Lower leg skin (tissue), 3 donors: ENCODE measurements around the gene MFSD12.

Experiments
- CTCF ChIP-seq, 3 donors: fragments of 450-650 bp; IDR thresholded peaks; one replicate each; pipeline ENCODE4 v1.5.1; 2016; ENCODE audit warnings: antibody characterized with exemption in 3 of 3, mild to moderate bottlenecking in 3 of 3, moderate library complexity in 2 of 3
- POLR2A ChIP-seq, 2 donors: fragments of 450-650 bp; IDR thresholded peaks; one replicate each; pipeline ENCODE4 v1.6.1; 2016 to 2017; ENCODE audit warnings: antibody characterized with exemption in 2 of 2, mild to moderate bottlenecking in 1 of 2, moderate library complexity in 1 of 2

DNA sequence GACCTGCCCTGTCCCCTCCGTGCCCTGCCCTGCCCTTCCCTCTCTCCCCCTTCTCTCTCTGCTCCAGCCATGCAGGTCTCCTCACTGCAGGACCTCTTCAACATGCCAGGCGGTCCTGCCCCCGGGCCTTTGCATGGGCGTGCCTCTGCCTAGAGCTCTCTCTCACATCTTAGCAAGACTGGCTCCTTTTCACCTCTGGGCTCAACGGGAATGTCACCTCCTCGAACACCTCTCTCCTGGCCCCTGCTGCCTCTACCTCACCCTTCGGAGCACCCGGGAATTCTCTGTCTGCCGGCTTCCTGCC is 5.6 kb downstream of the MFSD12 start:
- TF ChIP-seq CTCF (IDR thresholded peaks at IDR 0.05), result no peak
- TF ChIP-seq POLR2A (IDR thresholded peaks at IDR 0.05), result no peak
